IPS-18c (cell line): ENCODE data around the gene HES6.

Experiments
- H3K4me3 ChIP-seq: 2 replicates; pipeline ENCODE4 v1.7.0; 2013; ENCODE audit warnings: low read depth, mild to moderate bottlenecking, low read length, moderate library complexity; ENCODE audit not compliant: insufficient read depth
- H3K9me3 ChIP-seq: one replicate; pipeline ENCODE4 v1.6.1; 2013; ENCODE audit warnings: mild to moderate bottlenecking, low read length, moderate library complexity; ENCODE audit not compliant: control insufficient read depth, insufficient read depth

Gene HES6

DNA sequence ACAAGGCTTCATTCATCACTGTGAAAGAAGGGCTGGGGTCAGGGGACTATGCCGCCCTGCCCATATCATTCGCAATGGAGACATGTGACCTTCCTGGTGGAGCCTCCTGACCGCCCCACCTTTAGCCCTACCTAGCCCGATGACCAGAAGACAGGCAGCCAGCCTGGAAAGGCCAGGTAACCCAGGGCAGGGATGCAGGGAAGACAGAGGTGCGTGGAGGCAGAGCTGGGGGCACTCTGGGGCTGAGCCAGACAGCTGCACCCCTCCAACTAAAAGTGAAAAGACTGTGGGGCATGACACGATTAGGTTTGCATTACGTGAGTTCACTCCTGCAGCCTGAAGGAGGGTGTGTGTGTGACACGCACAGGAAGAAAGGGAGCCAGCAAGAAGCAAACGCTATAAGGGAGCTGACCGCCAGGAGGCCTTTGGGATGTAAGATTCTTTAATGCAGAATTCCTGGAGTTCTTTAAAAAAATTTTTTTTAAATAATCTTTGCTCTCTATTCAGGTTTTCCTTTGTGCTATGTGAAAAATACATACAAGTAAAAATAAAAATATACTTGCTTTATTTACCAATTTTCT is 3.7 kb upstream of the HES6 start:
- H3K4me3 ChIP-seq, result no peak overlapping the region

DNA sequence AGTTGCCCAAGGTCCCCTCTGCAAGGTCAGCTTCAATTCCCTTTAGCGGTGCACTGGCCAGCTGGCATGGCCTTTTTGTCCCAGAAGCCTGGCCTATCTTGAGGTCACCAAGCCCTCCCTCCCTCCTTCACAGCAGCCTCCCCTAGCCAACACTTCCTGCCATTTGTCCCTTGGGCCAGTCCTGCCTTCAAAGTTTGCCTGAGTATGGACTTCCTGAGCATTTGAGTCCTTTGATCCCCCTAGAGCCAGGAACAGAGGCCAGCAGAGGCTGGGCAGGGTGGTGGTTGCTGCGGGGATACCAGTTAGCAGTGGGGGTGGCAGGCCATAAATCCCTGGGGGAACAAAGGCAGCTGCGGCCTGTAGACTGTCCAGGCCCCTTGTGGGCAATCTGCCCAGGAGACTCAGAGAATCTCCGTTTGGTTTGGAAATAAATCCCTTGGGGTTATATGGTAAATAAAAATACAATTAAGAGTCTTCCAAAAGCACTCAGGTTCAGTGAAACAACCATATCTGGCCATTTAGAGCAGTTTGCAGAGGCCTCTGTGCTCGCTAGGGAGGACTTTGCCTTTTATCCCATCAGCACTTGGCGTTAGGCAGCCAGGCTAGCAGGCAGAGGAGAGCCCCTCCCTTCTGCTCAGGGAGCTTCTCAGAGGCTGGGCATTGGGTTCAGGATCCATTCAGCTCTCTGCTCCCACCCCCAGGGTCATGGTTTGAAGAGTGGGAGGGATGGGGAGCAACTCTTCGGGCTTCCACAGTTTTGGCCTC is 3.1 kb upstream of the HES6 start:
- H3K4me3 ChIP-seq, result no peak overlapping the region
- peaks cover 7% of the 10 kb centered on the region for H3K9me3 ChIP-seq

More for the DNA sequence above, 3.7 kb upstream of the HES6 start:
- peaks cover 7% of the 10 kb centered on the region for H3K9me3 ChIP-seq

DNA sequence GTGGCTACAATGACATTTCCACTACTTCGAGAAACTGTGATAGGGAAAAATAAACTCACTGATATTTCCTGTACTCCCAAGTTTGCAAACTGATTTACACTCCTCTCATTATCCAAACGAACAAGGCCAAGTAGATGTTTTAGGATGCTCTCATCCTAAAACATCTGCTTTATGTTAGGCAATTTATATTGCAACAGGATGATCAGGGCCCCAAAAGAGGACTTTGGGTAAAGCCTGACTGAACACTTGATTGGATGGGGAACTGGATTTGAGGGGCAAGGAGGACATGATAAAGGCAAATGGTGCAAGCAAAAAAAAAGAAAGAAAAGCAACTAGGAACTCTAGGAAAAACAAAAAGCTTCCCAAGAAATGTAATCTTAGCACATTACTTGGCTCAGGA is 2.1 kb upstream of the HES6 start:
- H3K4me3 ChIP-seq, result peak overlapping the region; percentile 20; the same call in 1 of the 2 replicates

GRCh38 chr2:238240757-238241711 is 1.2 kb upstream of the HES6 start:
- Histone ChIP-seq H3K9me3 (peaks cover 7% of the 10 kb centered on the region), H3K4me3 (peak overlapping the region; percentile 58)

More for the DNA sequence above, 2.1 kb upstream of the HES6 start:
- H3K9me3 ChIP-seq, result peaks cover 7% of the 10 kb centered on the region

GRCh38 chr2:238239543-238239862 is 335 bp downstream of the HES6 start:
- Histone ChIP-seq H3K9me3 (peaks cover 7% of the 10 kb centered on the region), H3K4me3 (peak overlapping the region; percentile 71)

GRCh38 chr2:238238766-238239542 is 884 bp downstream of the HES6 start:
- H3K4me3 ChIP-seq, result no peak overlapping the region
- peaks cover 7% of the 10 kb centered on the region for H3K9me3 ChIP-seq

GRCh38 chr2:238238311-238238765 is 1.5 kb downstream of the HES6 start:
- Histone ChIP-seq H3K4me3 (no peak overlapping the region), H3K9me3 (peaks cover 7% of the 10 kb centered on the region)

DNA sequence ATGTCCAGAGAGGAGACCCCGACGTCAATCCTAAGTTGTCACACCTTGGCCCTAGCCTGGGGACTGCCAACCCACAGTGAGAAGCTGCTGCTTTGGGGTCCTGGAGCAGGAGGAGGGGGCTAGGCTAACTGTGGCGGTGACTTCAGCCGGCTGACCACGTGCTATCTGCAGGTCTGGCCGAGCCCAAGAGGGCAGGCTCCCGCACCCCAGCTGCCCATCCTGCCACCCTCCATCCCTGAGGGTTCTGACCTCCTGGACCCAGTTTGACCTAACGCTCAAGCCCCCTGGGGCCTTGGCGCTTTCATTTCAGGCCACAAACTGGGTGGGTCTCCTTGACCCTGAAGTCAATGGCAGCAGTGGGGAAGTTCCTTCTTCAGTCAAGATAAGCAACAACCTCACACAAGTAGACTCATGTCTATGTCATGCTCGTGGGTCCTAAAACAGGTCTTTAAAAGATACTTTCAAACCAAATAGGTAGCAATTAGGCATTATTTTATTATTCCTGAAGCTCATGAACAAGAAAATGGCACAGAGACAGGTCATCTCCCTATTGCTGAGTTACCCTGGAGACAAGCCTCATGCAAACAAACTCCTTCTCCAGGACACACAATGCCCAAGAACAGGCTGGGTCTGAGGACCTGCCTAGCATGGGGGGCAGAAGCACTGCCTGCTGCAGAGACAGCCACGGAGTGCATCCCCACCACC is 2.3 kb downstream of the HES6 start:
- H3K9me3 ChIP-seq, result peaks cover 7% of the 10 kb centered on the region
- no peak overlapping the region for H3K4me3 ChIP-seq

DNA sequence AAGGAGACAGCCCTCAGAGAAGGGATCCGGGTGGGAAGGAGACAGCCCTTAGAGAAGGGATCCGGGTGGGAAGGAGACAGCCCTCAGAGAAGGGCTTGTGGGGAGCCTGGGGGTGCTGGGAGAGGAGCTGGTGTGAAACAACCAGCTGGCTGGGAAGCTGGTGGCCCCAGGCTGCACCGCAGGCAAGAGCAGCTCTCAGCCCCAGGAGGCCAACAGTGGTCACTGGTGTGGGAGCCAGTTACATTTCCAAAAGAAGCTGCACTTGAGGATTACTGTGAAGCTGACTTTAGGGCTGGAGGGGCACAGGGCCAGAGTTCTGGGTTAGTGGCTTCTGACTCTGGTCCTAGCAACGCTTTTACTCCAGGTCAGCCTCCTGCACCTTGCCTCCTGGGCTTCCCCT is 3.3 kb downstream of the HES6 start:
- peaks cover 7% of the 10 kb centered on the region for H3K9me3 ChIP-seq
- no peak overlapping the region for H3K4me3 ChIP-seq

DNA sequence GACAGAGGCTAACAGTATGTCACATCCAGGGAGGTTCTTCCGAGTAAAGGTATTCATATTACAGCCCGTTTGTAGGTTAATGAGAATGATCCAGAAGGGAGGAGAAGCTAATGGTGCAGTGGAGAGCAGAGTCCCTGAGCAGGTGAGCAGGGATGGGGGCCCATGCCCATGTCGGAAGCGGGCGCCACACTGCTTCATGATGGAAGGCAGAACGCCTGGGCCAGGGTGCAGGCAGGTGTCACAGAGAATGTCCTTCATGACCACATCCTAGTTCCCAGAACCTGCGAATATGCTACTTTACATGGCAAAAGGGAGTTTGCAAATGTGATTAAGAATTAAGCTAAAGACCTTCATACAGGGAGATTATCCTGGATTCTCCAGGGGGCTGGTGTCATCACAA is 4.0 kb downstream of the HES6 start:
- peaks cover 7% of the 10 kb centered on the region for H3K9me3 ChIP-seq
- H3K4me3 ChIP-seq, result no peak overlapping the region

DNA sequence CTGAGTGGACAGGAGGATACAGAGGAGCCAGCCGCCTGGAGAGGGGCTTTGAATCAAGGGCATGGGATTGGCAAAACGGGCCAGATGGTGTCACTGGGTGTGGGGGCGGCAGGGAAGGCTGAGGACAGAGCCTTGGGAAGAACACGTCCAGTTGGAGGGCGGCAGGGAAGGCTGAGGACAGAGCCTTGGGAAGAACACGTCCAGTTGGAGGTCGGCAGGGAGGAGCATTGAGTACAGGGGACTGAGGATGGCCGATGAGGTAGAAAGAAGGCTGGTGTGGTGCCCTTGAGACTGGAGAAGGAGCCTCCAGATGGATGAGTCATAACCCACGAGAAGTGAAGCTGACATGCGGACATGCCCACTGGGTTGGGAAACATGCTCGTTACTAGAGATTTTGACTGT is 4.5 kb downstream of the HES6 start:
- H3K4me3 ChIP-seq, result no peak overlapping the region
- H3K9me3 ChIP-seq, result peaks cover 7% of the 10 kb centered on the region

DNA sequence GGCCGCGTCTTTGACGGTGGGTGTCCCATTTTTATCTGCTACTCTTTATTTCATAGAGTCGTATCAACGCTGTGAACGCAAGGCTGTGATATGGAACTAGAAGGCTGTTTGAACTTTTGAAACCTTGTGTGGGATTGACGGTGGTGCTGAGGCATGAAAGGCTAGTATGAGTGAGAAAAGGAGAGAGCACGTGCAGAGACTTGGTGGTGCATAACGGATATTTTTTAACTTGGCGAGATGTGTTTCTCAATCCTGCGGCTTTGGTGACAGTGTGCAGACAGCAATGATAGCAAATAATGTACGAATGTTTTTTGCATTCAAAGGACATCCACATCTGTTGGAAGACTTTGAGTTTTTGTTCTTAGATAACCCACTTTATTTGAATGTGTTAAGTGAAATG is 6.2 kb downstream of the HES6 start:
- Histone ChIP-seq H3K4me3 (no peak overlapping the region), H3K9me3 (peaks cover 1% of the 10 kb centered on the region)

GRCh38 chr2:238231809-238232208 is 8.0 kb downstream of the HES6 start:
- Histone ChIP-seq H3K9me3 (no peaks in the 10 kb centered on the region), H3K4me3 (peak overlapping the region; percentile 57; the same call in 1 of the 2 replicates)

- H3K9me3 ChIP-seq, result no peaks in the 10 kb centered on the region
- H3K4me3 ChIP-seq, result peak overlapping the region; percentile 57
These were observed 8.5 kb downstream of the HES6 start for GRCh38 chr2:238231251-238231793.

DNA sequence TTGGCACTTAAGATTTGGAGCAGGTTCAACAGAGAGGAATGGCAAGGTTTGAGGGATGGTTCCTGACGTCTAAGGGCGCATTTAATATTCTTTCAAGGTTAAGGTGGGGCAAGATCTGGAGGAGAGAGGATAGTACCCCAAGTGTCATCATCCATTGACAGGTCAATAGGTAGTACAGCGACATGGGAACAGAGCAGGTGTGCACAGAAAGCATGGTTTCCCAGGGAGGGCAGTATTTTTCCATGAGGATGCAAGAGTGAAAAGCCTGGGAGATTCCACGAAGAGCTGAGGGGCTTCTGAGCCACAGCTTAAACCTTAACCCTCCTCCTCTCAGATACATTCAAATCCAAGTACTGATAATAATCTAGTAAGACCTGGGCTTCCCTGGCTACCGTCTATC is 9.1 kb downstream of the HES6 start:
- H3K4me3 ChIP-seq, result peak overlapping the region; percentile 57
- H3K9me3 ChIP-seq, result no peaks in the 10 kb centered on the region

GRCh38 chr2:238228700-238229099 is 11.1 kb downstream of the HES6 start:
- Histone ChIP-seq H3K9me3 (no peaks in the 10 kb centered on the region), H3K4me3 (no peak overlapping the region)
